NOMO-1 (cell line): Measurements from ENCODE around the gene PIWIL4.
"Not testable (repeated sequence)": the region's sequence is repeated elsewhere in the genome, so short reads cannot be mapped to it uniquely, and the experiment has no call there.

ENCODE experiments used
- DNase-seq, 2 experiments: peaks; one replicate each; lab custom pipeline; 2025; ENCODE audit not compliant: unreplicated experiment in 2 of 2; lab: John Stamatoyannopoulos, UW

Gene PIWIL4

DNA sequence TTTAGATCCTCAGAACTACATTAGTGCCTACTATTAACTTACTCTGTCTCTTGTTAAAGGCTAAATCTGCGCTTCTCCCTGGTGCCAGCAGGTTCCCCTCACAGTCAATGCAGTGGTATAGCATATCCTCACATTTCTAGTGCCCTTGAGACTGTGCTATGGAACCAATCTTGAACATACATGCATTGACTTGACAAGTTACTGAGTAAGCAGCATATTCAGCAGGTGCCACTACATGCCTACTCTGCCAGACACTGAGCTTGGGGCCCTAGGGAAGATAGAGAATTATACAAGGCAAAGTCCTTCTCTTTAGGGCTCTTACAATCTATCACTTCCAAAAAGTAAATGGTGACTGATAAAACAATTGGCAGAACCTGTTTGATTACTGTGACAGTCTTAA is 20.3 kb upstream of the PIWIL4 start:
- DNase-seq = peak; percentile 26 to 53

DNA sequence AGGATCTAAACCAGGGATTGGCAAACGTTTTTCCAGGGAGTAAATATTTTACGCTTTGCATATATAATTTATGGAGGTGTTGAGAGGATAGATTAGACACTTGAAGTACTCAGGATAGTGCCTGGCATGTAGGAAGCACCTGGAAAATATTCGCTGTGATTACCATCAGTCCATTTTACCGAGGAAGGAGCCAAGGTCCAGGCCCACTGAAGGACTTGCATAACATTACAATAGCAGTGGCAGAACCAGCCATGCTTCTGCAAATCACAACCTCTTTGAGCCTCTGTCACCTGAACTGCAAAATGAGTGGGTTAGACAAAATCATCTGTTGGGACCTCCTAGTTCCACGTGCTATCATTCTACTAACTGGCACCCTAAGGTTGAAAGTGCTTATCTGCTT is 18.0 kb upstream of the PIWIL4 start:
- DNase-seq = peak in 1 of 2 experiments; percentile 26

DNA sequence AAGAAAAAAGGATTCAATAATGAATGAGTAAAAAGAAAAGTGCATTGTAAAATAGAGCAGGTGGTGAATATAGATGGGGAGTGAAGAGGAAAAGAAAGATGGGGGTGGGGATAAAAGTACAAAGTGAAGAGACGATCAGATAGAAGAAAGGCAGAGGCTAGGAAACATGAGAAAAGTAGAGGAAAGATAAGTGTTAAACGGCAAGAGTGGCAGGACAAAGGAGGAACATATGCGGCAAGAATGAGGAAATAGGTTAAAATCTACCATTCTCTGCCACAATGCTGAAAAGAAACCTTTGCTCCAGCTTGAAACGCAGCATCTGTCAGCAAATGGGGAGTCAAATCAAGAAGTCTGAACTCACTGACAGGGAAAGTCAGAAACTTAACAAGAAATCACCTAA is 16.7 kb upstream of the PIWIL4 start:
- peak; percentile 36 to 54 for DNase-seq

DNA sequence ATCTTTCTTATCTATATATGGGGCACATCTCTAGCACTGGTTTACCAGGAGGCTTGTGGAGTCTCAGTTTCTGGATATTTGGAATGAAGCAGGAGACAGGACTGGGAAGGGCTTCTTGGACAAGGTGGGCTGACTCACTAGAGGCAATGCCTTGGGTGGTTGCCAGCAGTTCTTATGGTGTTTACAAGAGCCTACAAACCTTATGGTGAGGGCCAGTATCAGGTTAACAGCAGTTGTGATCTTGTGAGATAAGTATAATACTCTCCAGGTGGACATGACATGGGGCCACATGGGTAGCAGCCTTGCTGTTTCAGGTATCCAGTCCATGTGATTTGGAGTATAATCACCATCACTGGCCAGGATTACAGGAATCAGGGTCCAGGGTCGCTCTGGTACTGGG is 13.2 kb upstream of the PIWIL4 start:
- no peak for DNase-seq

DNA sequence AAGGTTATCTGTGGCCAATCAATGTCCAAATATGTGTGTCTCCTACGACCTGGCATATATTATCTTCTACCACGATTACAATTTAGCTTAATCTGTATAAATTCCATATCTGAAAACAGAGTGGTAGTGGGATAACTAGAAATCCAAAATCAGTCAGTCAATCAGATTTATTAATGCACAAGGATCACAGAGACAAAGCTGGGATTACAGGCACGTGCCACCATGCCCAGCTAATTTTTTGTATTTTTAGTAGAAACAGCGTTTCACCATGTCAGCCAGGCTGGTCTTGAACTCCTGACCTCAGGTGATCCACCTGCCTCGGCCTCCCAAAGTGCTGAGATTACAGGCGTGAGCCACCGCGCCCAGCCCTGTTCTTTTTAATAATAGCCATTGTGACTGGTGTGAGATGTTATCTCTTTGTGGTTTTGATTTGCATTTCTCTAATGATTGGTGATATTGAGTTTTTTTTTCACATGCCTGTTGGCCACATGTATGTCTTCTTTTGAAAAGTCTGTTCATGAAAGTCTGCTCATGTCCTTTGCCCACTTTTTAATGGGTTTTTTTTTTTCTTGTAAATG is 11.3 kb upstream of the PIWIL4 start:
- not testable (repeated sequence) for DNase-seq

DNA sequence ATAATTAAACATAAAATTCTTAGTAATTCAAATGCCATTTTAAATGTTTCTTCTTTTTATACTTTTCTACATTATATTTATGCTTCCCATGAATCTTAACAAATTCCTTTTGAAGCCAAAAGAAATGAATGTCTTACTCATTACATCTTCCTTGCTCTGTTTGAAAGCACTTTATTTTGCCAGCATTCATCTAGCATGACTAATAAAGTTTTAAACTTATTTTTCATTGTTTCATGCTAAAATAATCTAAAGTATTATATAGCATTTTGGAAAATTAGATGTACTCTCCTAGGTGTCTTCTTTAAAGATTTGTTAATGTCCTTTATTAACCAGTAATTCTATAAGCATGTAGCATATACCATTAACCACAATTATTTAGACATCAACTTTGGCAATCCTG is 9.7 kb upstream of the PIWIL4 start:
- no peak for DNase-seq

DNA sequence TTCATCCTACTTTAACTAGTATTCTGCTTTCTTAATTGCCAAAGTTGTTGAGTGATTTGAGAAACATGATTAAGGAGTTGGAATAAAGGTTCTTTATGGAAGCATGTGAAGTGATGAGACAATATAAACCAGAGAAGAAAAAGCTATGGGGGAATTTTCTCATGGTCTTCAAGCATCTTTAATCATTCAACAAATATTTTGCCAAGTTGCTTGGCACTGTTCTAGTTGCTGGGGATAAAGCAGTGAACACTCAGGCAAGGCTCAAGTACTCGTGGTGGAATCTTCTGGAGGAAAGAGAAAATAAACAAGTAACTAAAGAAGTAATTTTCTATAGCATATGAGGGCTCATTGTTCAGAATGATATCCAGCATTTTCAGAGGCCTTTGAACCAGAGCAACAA is 9.2 kb upstream of the PIWIL4 start:
- no peak for DNase-seq

DNA sequence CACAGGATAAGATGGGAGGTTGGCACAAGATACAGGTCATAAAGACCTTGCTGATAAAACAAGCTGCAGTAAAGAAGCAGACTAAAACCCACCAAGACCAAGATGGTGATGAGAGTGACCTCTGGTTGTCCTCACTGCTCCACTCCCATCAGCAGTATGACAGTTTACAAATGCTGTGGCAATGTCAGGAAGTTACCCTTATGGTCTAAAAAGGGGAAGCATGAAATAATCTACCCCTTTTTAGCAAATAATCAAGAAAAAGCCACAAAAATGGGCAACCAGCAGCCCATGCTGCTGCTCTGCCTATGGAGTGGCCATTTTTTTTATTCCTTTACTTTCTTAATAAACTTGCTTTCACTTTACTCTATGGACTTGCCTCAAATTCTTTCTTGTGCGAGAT is 8.7 kb upstream of the PIWIL4 start:
- DNase-seq = peak; percentile 76 to 94

DNA sequence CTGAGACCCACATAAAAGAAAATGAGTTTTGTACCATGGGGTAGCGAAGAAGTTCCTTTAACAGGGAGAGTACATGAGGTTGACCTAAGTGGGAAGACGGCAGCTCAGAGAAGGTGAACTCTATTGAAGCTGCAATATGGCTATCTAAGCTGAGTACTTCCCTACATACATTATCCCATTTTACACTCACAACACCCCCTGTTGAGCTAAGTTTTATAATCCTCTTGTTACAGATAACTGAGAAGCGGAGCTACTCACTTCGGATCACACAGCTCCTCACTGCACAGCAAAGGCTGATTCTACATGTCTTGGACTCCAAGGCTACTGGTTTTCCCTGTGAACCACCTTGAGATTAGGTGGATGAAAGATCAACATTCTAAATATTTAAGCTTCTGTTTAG is 8.2 kb upstream of the PIWIL4 start:
- no peak for DNase-seq

DNA sequence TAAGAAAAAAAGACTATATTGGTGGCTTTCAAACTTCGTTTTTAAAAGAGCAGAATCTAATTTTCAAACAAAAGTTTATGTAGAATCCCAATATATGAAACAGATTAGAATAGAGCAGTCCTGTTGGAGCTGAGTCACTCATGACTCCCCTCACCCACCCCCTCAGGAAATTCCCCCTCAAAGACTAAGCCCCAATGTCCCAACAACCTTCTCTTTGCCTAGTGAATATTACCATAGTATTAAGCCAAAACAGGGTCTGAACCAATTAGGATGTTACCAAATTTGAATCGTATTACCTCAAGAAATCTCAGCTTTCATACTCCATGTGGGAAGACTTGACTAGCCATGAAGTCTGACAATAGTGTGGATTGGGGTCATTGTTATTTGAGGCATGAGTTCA is 7.8 kb upstream of the PIWIL4 start:
- DNase-seq = no peak

DNA sequence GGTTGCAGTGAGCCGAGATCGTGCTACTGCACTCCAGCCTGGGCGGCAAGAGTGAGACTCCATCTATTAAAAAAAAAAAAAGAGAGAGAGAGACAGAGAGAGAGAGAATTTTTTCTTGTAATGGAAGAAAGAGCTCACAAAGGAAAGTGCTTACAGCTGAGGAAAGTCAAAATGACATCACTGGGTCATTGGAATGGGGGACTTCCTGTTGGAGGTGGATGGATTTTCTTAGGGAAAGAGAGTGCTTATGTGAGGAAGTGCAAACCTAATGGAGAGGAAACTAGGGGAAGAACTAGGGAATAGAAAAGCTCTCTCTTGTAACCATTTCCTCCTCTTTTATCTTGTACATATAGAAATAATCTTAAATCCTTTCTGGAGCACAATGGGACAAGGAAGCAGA is 6.3 kb upstream of the PIWIL4 start:
- no peak for DNase-seq

DNA sequence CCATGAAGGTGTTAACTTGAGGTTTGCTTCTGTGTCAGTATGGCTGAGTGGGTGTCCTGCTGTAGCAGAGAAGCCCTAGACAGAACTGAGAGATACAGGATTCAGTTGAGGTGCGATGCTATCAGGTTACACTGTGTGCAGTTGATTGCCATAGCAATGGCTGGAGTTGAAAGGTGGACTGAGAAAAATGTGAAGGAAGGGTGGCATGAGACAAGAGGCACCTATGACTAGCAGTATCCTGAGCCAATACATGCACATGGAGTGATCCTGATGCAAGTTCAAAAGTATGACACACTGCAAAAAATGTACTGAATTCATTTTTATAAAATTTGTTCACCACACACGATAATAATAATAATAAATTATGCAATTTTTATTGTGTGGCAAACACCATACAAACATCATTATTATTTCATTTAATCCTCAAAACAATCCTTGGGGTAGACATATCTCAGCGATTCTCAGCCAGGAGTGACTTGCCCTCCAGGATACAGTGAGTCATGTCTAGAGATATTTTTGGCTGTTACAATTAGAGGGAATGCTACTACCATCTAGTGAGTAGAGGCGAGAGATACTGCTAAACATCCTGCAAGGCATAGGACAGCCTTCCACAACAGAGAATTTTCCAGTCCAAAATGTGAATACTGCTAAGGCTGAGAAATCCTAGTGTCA is 3.9 kb upstream of the PIWIL4 start:
- no peak for DNase-seq

DNA sequence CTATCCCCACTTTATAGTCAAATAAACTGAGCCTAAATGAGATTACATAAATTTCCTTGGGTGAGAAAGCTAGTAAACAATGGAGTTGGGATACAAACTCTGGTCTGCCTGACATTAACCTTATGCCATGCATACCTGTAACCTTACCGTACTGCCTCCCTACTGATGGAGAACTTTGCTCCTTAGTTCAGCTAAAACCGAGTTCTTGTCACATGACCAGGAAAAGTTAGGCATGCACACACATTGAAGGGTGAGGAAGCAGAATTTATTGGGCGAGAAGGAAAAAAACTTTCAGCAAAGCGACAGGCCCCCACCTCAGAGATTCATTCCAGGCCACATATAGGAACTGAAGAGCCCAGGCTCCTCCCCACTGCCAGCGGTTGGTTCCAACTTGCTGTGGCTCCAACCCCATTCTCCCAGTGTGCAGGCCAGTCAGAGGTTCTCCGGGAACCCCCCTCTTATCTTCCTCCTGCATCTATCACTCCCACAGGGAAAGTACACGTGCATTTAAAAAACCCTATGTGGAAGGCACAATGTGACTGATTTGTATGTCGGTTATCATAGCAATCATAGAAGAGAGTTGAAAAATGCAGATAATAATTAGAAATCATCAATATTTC is 3.2 kb upstream of the PIWIL4 start:
- DNase-seq = no peak

DNA sequence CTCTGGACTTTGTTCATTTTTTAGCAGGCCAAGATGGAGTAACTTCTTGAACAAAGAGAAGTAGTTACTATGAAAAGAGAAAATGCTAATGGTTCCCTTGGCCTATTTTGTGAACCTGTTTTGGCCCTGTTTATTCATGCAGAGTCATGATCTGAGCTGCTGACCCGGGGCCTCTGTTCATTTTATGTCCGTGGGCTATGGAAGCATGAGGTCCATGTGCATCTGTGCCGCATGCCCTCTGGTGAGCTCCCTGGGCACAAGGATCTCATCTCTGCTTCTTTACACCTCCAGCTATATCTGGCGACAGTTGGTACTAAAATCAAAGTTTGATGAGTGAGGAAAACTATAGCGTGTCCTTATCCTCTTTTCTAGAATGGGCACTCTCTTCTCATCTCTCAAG is 1.0 kb downstream of the PIWIL4 start:
- no peak for DNase-seq

DNA sequence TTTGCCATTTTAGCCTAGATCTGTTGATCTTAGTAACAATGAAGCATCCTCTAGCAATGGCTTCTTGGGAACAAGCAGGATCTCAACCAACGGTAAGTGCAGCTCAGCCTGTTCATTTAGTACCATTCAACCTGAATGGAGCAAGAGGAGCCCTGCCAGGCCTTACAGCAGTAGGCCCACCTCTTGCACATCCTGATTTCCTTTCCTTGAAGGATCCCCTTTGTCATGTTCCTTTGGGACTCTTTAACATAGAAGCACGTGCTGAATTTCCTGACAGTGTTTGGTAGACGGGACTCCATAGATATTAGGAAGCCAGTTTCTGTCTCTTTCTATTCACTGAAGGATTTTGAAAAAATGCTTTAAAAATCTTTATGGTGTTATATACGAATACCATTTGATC is 1.5 kb downstream of the PIWIL4 start:
- DNase-seq = no peak

DNA sequence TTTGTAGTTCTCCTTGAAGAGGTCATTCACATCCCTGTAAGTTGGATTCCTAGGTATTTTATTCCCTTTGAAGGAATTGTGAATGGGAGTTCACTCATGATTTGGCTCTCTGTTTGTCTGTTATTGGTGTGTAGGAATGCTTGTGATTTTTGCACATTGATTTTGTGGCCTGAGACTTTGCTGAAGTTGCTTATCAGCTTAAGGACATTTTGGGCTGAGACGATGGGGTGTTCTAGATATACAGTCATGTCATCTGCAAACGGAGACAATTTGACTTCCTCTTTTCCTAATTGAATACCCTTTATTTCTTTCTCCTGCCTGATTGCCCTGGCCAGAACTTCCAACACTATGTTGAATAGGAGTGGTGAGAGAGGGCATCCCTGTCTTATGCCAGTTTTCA is 5.8 kb downstream of the PIWIL4 start:
- not testable (repeated sequence) for DNase-seq

DNA sequence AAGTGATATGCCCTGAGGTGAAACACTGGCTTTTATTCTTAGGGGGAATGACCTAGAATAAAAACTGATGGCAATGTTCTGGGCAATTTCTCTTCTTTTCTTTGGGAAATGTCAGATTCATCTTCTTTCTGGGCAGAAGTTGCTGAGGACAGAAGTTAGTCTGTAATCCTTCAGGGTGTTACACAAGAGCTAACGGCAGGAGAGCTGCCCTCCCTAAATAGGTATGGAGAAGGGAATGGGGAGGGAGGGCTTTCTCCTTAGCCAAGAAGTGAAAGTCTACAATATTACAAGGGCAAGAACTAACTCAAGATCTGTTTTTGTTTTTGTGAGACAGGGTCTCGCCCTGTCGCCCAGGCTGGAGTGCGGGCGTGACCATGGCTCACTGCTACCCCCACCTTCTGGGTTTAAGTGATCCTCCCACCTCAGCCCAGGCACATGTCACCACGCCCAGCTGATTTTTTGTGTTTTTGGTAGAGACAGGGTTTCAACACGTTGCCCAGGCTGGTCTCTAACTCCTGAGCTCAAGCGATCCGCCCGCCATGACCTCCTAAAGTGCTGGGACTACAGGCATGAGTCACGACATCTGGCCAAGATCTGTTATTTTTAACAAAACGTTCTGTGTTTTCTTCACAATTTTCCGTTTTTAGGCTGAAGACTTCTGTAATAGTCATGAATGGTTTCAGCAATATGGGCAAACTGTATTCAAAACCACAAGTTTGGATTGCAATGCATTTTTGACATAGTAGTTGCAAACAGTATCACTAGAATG is 7.2 kb downstream of the PIWIL4 start:
- DNase-seq = peak; percentile 97 to 99

DNA sequence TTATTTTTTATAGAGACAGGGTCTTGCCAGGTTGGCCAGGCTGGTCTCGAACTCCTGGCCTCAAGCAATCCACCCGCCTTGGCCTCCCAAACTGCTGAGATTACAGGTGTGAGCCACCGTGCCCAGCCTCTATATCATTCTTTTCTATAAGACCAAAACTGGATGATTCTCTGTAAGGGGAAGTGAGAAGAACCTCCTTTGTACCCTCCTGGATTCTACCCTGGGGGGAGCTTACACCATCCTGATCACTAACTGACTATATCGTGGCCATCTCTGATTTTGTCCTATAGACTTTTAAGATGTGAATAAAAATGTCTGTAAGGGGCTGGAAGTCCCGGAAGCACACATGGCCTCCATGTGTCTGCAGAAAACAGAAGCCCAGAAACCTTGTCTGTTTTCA is 9.1 kb downstream of the PIWIL4 start:
- peak in 1 of 2 experiments; percentile 39 for DNase-seq

DNA sequence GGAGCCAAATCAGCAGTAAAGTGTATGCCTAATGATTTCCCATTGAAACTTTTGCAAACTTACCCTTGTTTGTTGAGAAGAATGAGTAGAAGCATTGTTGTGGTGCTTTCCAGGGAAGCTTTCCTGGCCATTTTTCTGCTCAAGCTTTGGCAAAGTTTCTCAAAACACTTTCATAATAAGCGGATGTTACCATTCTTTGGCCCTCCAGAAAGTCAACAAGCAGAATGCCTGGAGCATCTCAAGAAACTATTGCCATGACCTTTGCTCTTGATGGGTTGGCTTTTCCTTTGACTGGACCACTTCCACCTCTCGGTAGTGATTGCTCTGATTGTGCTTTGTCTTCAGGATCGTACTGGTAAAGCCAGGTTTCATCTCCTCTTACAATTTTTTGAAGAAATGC is 10.7 kb downstream of the PIWIL4 start:
- DNase-seq = no peak

DNA sequence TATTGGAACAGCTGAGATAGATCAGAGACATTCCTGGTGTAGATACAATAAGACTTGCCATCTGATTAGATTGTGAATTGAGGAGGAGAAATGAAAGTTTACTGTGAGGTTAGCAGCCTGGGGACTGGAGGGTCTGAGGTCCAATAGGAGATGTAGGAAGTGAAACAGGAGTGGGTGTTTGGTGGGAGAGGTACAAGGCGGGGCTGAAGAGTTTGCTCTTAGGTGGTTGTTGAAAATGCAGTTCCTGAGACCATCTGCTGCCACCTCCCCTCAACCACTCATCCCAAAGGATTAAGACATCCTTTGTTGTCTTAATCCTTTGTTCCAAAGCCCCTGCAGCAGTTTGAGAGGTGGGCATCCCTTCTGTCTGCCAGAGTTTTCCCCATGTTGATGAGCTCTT is 14.8 kb downstream of the PIWIL4 start:
- peak; percentile 75 to 81 for DNase-seq

DNA sequence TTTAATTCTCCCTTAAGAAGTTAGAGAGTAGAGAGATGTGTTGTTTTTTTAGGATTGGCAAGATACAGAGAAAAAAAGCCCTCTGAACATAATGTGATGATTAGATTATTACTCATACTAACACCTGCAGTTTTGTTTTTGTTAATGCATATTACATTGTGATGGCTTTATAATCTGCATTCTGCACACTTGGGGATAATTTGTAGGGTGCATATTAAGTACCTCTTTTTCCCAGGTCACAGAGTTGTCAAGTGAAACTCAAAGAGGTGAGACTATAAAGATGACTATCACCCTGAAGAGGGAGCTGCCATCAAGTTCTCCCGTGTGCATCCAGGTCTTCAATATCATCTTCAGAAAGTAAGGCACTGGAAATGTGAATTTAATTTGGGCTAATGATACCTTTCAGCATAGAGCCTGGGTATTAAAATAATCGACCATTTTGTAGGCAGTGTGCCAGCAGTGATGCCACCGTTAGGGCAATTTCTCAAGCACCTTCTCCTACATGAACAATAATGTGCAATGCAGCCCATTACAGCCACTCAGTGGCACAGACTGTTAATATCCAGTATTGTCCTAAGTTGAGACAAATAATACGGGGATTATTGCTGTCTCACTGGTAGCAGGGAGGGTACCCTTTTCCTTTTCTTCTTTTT is 16.2 kb downstream of the PIWIL4 start:
- DNase-seq = peak in 1 of 2 experiments; percentile 11
